SK-N-SH treated with all-trans-retinoic acid at 6 μM for 48 hours (cell line): ENCODE results near the gene LRRC2.

Experiments used
- ATAC-seq: fragments of 200-7000 bp; cut with Tn5 transposase; 3 replicates; pipeline ENCODE4 v1.9.1; 2020; ENCODE audit warnings: mild to moderate bottlenecking, moderate library complexity
- BACH2 ChIP-seq: fragments of 250-450 bp; sonication (Bioruptor Pico); IDR thresholded peaks from 2 replicates; pipeline ENCODE4 v1.9.0; 2021; ENCODE audit warnings: mild to moderate bottlenecking, borderline replicate concordance
- CSDC2 ChIP-seq: fragments of 250-450 bp; sonication (Bioruptor Pico); IDR thresholded peaks from 2 replicates; pipeline ENCODE4 v1.5.0; 2020; ENCODE audit warnings: mild to moderate bottlenecking, moderate library complexity
- ESRRG ChIP-seq: fragments of 250-450 bp; sonication (Bioruptor Pico); IDR thresholded peaks from 2 replicates; pipeline ENCODE4 v1.6.1; 2021; ENCODE audit warnings: mild to moderate bottlenecking
- GLIS3 ChIP-seq: fragments of 250-450 bp; sonication (Bioruptor Pico); IDR thresholded peaks from 2 replicates; pipeline ENCODE4 v1.5.0; 2020; ENCODE audit warnings: mild to moderate bottlenecking, moderate library complexity
- ISL1 ChIP-seq: fragments of 250-450 bp; sonication (Bioruptor Pico); IDR thresholded peaks from 2 replicates; pipeline ENCODE4 v2.1.2; 2022; ENCODE audit warnings: mild to moderate bottlenecking, moderate library complexity
- OSR1 ChIP-seq: fragments of 250-450 bp; sonication (Bioruptor Pico); IDR thresholded peaks from 2 replicates; pipeline ENCODE4 v1.8.0; 2022; ENCODE audit warnings: moderate library complexity, mild to moderate bottlenecking, inconsistent platforms
- PATZ1 ChIP-seq: fragments of 250-450 bp; sonication (Bioruptor Pico); IDR thresholded peaks from 2 replicates; pipeline ENCODE4 v1.8.0; 2020; ENCODE audit warnings: mild to moderate bottlenecking, moderate library complexity, borderline replicate concordance
- PPARA ChIP-seq: fragments of 250-450 bp; sonication (Bioruptor Pico); IDR thresholded peaks from 2 replicates; pipeline ENCODE4 v1.5.0; 2020; ENCODE audit warnings: mild to moderate bottlenecking, borderline replicate concordance
- RARB ChIP-seq: fragments of 250-450 bp; sonication (Bioruptor Pico); IDR thresholded peaks from 2 replicates; pipeline ENCODE4 v1.8.0; 2021; ENCODE audit warnings: mild to moderate bottlenecking, moderate library complexity
- SNAI2 ChIP-seq: fragments of 250-450 bp; sonication (Bioruptor Pico); IDR thresholded peaks from 2 replicates; pipeline ENCODE4 v1.5.0; 2020; ENCODE audit warnings: mild to moderate bottlenecking, moderate library complexity
- TCF4 ChIP-seq: fragments of 250-450 bp; sonication (Bioruptor Pico); IDR thresholded peaks from 2 replicates; pipeline ENCODE4 v1.8.0; 2021; ENCODE audit warnings: mild to moderate bottlenecking, moderate library complexity, borderline replicate concordance
- TOX ChIP-seq: fragments of 250-450 bp; sonication (Bioruptor Pico); IDR thresholded peaks from 2 replicates; pipeline ENCODE4 v1.8.0; 2021; ENCODE audit warnings: mild to moderate bottlenecking, moderate library complexity, borderline replicate concordance
- ZC3H10 ChIP-seq: fragments of 250-450 bp; sonication (Bioruptor Pico); IDR thresholded peaks from 2 replicates; pipeline ENCODE4 v1.5.1; 2021; ENCODE audit warnings: mild to moderate bottlenecking, moderate library complexity
- ZFP3 ChIP-seq: fragments of 250-450 bp; sonication (Bioruptor Pico); IDR thresholded peaks from 2 replicates; pipeline ENCODE4 v1.5.0; 2020; ENCODE audit warnings: mild to moderate bottlenecking, moderate library complexity
- ZFP30 ChIP-seq: fragments of 450-650 bp; formaldehyde crosslinking; IDR thresholded peaks from 2 replicates; pipeline ENCODE4 v1.5.0; 2022; ENCODE audit warnings: mild to moderate bottlenecking, moderate library complexity
- ZNF565 ChIP-seq: fragments of 450-650 bp; formaldehyde crosslinking; conservative IDR thresholded peaks from 2 replicates; pipeline ENCODE4 v1.5.0; 2020; ENCODE audit warnings: low read depth, mild to moderate bottlenecking, moderate library complexity
- ZNF70 ChIP-seq: fragments of 450-650 bp; formaldehyde crosslinking; IDR thresholded peaks from 2 replicates; pipeline ENCODE4 v1.5.0; 2020; ENCODE audit warnings: mild to moderate bottlenecking, moderate library complexity
- TF ChIP-seq, protein P1 (sequence below): fragments of 250-450 bp; sonication (Bioruptor Pico); IDR thresholded peaks from 2 replicates; pipeline ENCODE4 v1.5.1; 2021; ENCODE audit warnings: mild to moderate bottlenecking, moderate library complexity
- TF ChIP-seq, protein P2 (sequence below): fragments of 250-450 bp; sonication (Bioruptor Pico); IDR thresholded peaks from 2 replicates; pipeline ENCODE4 v1.8.0; 2021; ENCODE audit warnings: low read depth, mild to moderate bottlenecking, moderate library complexity, borderline replicate concordance
- TF ChIP-seq, protein P3 (sequence below): fragments of 250-450 bp; sonication (Bioruptor Pico); IDR thresholded peaks from 2 replicates; pipeline ENCODE4 v1.5.0; 2020; ENCODE audit warnings: mild to moderate bottlenecking, moderate library complexity

Gene LRRC2

GRCh38 chr3:46558184-46559043, 7.7 kb downstream of the LRRC2 start:
- TF ChIP-seq OSR1 (CRISPR knock-in tag) (no peak), SNAI2 (no peak), PPARA (CRISPR knock-in tag) (no peak), ZFP3 (no peak), PATZ1 (CRISPR knock-in tag) (no peak), GLIS3 (no peak), ESRRG (CRISPR knock-in tag) (no peak), RARB (CRISPR knock-in tag) (no peak), CSDC2 (CRISPR knock-in tag) (no peak), ZNF70 (no peak), ZNF565 (CRISPR knock-in tag) (no peak), ISL1 (CRISPR knock-in tag) (no peak), ZC3H10 (CRISPR knock-in tag) (no peak), TCF4 (no peak)
- TF ChIP-seq, protein P1, sequence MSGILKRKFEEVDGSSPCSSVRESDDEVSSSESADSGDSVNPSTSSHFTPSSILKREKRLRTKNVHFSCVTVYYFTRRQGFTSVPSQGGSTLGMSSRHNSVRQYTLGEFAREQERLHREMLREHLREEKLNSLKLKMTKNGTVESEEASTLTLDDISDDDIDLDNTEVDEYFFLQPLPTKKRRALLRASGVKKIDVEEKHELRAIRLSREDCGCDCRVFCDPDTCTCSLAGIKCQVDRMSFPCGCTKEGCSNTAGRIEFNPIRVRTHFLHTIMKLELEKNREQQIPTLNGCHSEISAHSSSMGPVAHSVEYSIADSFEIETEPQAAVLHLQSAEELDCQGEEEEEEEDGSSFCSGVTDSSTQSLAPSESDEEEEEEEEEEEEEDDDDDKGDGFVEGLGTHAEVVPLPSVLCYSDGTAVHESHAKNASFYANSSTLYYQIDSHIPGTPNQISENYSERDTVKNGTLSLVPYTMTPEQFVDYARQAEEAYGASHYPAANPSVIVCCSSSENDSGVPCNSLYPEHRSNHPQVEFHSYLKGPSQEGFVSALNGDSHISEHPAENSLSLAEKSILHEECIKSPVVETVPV (CRISPR knock-in tag), result no peak
- TF ChIP-seq, protein P2, sequence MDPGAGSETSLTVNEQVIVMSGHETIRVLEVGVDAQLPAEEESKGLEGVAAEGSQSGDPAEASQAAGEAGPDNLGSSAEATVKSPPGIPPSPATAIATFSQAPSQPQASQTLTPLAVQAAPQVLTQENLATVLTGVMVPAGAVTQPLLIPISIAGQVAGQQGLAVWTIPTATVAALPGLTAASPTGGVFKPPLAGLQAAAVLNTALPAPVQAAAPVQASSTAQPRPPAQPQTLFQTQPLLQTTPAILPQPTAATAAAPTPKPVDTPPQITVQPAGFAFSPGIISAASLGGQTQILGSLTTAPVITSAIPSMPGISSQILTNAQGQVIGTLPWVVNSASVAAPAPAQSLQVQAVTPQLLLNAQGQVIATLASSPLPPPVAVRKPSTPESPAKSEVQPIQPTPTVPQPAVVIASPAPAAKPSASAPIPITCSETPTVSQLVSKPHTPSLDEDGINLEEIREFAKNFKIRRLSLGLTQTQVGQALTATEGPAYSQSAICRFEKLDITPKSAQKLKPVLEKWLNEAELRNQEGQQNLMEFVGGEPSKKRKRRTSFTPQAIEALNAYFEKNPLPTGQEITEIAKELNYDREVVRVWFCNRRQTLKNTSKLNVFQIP (CRISPR knock-in tag), result no peak

DNA sequence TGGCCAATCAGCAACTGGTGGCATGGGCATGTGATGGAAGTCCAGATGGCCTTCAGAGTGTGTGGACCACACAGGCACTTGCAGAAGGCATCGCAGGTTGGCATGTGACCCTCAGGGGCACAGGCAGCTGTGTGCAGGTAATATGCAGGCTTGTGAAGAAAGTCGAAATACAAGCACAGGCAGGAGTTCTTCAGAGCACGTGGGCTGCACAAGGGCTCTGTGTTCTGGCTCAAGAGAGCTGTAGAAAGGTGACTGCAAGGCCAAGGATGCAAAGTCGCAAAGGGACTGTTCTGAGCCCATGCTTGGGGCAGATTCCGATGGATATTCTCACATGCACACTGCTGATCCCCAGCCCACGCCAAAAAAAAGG, 8.3 kb downstream of the LRRC2 start:
- TF ChIP-seq PPARA (CRISPR knock-in tag) (no peak), TOX (CRISPR knock-in tag) (no peak), ZNF70 (no peak), BACH2 (CRISPR knock-in tag) (no peak), GLIS3 (no peak), ZFP30 (CRISPR knock-in tag) (no peak), OSR1 (CRISPR knock-in tag) (no peak), SNAI2 (no peak), RARB (CRISPR knock-in tag) (no peak)
- TF ChIP-seq, protein P3, sequence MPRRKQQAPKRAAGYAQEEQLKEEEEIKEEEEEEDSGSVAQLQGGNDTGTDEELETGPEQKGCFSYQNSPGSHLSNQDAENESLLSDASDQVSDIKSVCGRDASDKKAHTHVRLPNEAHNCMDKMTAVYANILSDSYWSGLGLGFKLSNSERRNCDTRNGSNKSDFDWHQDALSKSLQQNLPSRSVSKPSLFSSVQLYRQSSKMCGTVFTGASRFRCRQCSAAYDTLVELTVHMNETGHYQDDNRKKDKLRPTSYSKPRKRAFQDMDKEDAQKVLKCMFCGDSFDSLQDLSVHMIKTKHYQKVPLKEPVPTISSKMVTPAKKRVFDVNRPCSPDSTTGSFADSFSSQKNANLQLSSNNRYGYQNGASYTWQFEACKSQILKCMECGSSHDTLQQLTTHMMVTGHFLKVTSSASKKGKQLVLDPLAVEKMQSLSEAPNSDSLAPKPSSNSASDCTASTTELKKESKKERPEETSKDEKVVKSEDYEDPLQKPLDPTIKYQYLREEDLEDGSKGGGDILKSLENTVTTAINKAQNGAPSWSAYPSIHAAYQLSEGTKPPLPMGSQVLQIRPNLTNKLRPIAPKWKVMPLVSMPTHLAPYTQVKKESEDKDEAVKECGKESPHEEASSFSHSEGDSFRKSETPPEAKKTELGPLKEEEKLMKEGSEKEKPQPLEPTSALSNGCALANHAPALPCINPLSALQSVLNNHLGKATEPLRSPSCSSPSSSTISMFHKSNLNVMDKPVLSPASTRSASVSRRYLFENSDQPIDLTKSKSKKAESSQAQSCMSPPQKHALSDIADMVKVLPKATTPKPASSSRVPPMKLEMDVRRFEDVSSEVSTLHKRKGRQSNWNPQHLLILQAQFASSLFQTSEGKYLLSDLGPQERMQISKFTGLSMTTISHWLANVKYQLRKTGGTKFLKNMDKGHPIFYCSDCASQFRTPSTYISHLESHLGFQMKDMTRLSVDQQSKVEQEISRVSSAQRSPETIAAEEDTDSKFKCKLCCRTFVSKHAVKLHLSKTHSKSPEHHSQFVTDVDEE (CRISPR knock-in tag), result no peak
- ATAC-seq, result peak; percentile 6; the same call in 1 of the 3 replicates

More at GRCh38 chr3:46558184-46559043, 7.7 kb downstream of the LRRC2 start:
- ATAC-seq, result peak; percentile 98

DNA sequence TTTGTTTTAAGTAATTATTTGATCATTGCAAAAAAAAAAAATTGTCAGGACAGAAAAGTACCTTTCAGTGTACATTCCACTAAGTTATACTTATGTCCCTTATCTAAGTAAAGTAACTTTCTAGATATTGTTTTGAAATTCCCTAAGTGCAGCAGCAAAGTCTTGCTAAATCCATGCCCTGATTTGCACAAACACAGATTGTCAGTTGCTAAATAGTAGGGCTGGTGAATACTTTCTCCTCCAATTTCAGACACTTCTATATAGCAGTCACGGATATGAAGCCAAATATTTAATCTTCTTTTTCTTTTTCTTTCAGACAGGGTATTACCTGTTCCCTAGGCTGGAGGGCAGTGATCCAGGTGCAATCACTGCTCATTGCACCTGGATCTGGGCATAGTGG, 12.9 kb downstream of the LRRC2 start:
- no peak for TF ChIP-seq ESRRG (CRISPR knock-in tag)
- no peak for TF ChIP-seq ZC3H10 (CRISPR knock-in tag)
- no peak for TF ChIP-seq GLIS3
- TF ChIP-seq ZFP3, result no peak
- TF ChIP-seq, protein P1 (CRISPR knock-in tag), result no peak
- ATAC-seq, result no peak
